HG03039 (cell line): ENCODE results near the gene ATG13.
"Not testable (repeated sequence)": the region's sequence is repeated elsewhere in the genome, so short reads cannot be mapped to it uniquely, and the experiment has no call there.

Experiments
- ATAC-seq: cut with Tn5 transposase; IDR thresholded peaks from one replicate; pipeline ENCODE4 v1.9.1; 2021; ENCODE audit warnings: mild to moderate bottlenecking, moderate library complexity; ENCODE audit not compliant: unreplicated experiment

The ATG13 gene

GRCh38 chr11:46694607-46695006 is 77.3 kb downstream of the ATG13 start:
- ATAC-seq: no peak

GRCh38 chr11:46695345-46696211 is 78.2 kb downstream of the ATG13 start:
- no peak for ATAC-seq

GRCh38 chr11:46696212-46696558 is 78.8 kb downstream of the ATG13 start:
- ATAC-seq: no peak

- no peak for ATAC-seq
Measured at GRCh38 chr11:46697303-46697702, 80.0 kb downstream of the ATG13 start.

- ATAC-seq: no peak
Measured at GRCh38 chr11:46697723-46698122, 80.4 kb downstream of the ATG13 start.

GRCh38 chr11:46698597-46698996 is 81.2 kb downstream of the ATG13 start:
- ATAC-seq: no peak

- ATAC-seq: peak; percentile 84
Measured at GRCh38 chr11:46700241-46701077, 83.1 kb downstream of the ATG13 start, which contains the start of the genes ARHGAP1 and ZNF408. Gene ARHGAP1 (minus strand): TSS chr11:46700619. CDS start chr11:46696107, 4,512 bp downstream. Gene ZNF408 (plus strand): TSS chr11:46701031. CDS start chr11:46701048, 17 bp downstream.

GRCh38 chr11:46701078-46701654 is 83.8 kb downstream of the ATG13 start:
- ATAC-seq: peak; percentile 3

GRCh38 chr11:46705070-46705688 is 87.8 kb downstream of the ATG13 start:
- ATAC-seq: no peak

GRCh38 chr11:46706886-46707285 is 89.5 kb downstream of the ATG13 start:
- no peak for ATAC-seq

GRCh38 chr11:46709351-46709750 is 92.0 kb downstream of the ATG13 start:
- not testable (repeated sequence) for ATAC-seq

- no peak for ATAC-seq
Measured at GRCh38 chr11:46710821-46711269, 93.5 kb downstream of the ATG13 start.

- ATAC-seq: no peak
Measured at GRCh38 chr11:46711303-46711702, 94.0 kb downstream of the ATG13 start.

- no peak for ATAC-seq
Measured at GRCh38 chr11:46712874-46713576, 95.7 kb downstream of the ATG13 start.

- ATAC-seq: not testable (repeated sequence)
Measured at GRCh38 chr11:46717825-46718154, 100.4 kb downstream of the ATG13 start.

- no peak for ATAC-seq
Measured at GRCh38 chr11:46718155-46719019, 101.0 kb downstream of the ATG13 start.

- ATAC-seq: no peak
Measured at GRCh38 chr11:46719048-46719542, 101.7 kb downstream of the ATG13 start, which contains the start of gene F2. Gene F2 (plus strand): TSS chr11:46719213. CDS start chr11:46719236, 23 bp downstream.

GRCh38 chr11:46719543-46720218 is 102.3 kb downstream of the ATG13 start:
- ATAC-seq: no peak
